Psoas muscle (tissue), 8 donors: ENCODE results near the gene NCCRP1. TPM values are rescaled to one million over a fixed set of nuclear protein-coding genes. Genes with fewer than 3 reads are reported as not detected.

ENCODE experiments used
- ATAC-seq, 4 donors: fragments of 200-7000 bp; cut with Tn5 transposase; one replicate each; pipeline ENCODE4 v1.9.1; 2020; ENCODE audit warnings: moderate library complexity in 3 of 4, mild to moderate bottlenecking in 2 of 4
- DNase-seq, 2 donors: peaks; one replicate each; pipeline ENCODE4 v3.0.0-alpha.2; 2020
- H3K27ac ChIP-seq: fragments of 200-600 bp; one replicate; pipeline ENCODE4 v1.8.0; 2022
- H3K27me3 ChIP-seq, 3 donors: fragments of 200-600 bp in 1 of 3; one replicate each; pipeline versions ENCODE4 v1.6.1 to v1.8.0; 2013 to 2022; ENCODE audit warnings: low read length in 2 of 3, mild to moderate bottlenecking in 2 of 3, moderate library complexity in 1 of 3; ENCODE audit not compliant: insufficient read depth in 3 of 3
- H3K36me3 ChIP-seq, 2 donors: fragments of 200-600 bp in 1 of 2; one replicate each; pipeline versions ENCODE4 v1.6.1 to v1.8.0; 2013 to 2022; ENCODE audit warnings: low read depth in 1 of 2, mild to moderate bottlenecking in 1 of 2, moderate library complexity in 1 of 2; ENCODE audit not compliant: insufficient read depth in 1 of 2
- H3K4me1 ChIP-seq: fragments of 200-600 bp; one replicate; pipeline ENCODE4 v1.8.0; 2022
- H3K4me3 ChIP-seq: fragments of 200-600 bp; one replicate; pipeline ENCODE4 v1.8.0; 2022; ENCODE audit warnings: mild to moderate bottlenecking
- H3K9me3 ChIP-seq: fragments of 200-600 bp; one replicate; pipeline ENCODE4 v1.8.0; 2022
- WGBS, 3 donors: extraction: QIAGEN DNeasy Blood & Tissue Kit; methylation state at CpG; one replicate each; pipeline versions ENCODE4 v1.1.6 to v1.1.7; 2013; 5-methylcytosine and 5-hydroxymethylcytosine counted together
- intact Hi-C, 2 donors: fragments of 100-400 bp; cut with DNase I; formaldehyde crosslinking; loops; one replicate each; pipeline versions ENCODE4 v1.11.0 to v1.14.2; 2022
- polyA plus RNA-seq, 3 donors: library from polyadenylated mRNA; stranded (reverse); fragments of 200-250 nt; gene quantifications; one replicate each; pipeline ENCODE4 v1.2.3, GENCODE V29; 2013
- total RNA-seq, 4 donors: library from RNA; stranded (reverse); fragmentation: NEBNext Ultra II Directional in 2 of 4; extraction: Animal tissue kit (Norgen Biotek cat#: 25700) in 2 of 4; gene quantifications; one replicate each; pipeline versions ENCODE4 v1.2.1 to v1.2.4, GENCODE V29; 2021 to 2023
- TF ChIP-seq, protein P1 (sequence below): fragments of 200-600 bp; IDR thresholded peaks from one replicate; pipeline ENCODE4 v1.8.0; 2022; ENCODE audit warnings: antibody characterized with exemption
- donor health status: healthy with polysubstance abuse.
- donor health status: DM: no; HTN: no; CAD: no; lungs with moderate emphysema.
- donor health status: Bipolar disorder and iron deficiency.
- donor health status: healthy.
- donor health status: DM: yes; HTN: yes; CAD: no.
- donor health status: DM: no; HTN: no; CAD: no.
- donor health status: DM: no; HTN: no; CAD: no.
- donor health status: DM: yes; HTN: yes; CAD: no.

NCCRP1 gene
- total and polyA plus RNA-seq, 7 donors = 0.13 TPM; not detected in 5

DNA sequence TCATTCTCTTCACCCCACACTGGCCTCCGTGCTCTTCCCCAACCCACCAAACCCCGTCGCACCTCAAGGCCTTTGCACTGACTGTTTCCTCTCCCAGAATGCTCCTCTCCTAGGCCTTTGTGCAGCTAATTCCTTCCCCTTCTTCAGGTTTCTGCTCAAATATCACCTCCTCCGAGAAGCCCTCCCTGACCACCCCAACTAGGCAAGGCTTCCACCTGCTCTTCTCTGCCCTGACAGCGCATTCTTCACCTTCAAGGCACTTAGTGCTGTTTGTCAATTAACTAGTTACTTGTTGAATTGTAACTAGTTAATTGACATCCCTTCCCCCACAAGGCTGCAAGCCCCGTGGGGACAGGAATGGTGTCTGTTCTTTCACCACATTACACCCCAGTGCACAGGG is 7.8 kb upstream of the NCCRP1 start:
- Histone ChIP-seq H3K9me3 (no peaks in the 10 kb centered on the region), H3K27me3 (peaks cover 0 to 17% (median 4%) of the 10 kb centered on the region in 3 donors), H3K27ac (no peak overlapping the region), H3K36me3 (no peaks in the 10 kb centered on the region), H3K4me3 (no peak overlapping the region), H3K4me1 (no peaks in the 10 kb centered on the region)
- ATAC-seq (no peak), DNase-seq (no peak)
- 58 to 77% (median 63%) methylated on average over 6 of the region's 6 CpGs for WGBS, 3 donors
- TF ChIP-seq, protein P1, sequence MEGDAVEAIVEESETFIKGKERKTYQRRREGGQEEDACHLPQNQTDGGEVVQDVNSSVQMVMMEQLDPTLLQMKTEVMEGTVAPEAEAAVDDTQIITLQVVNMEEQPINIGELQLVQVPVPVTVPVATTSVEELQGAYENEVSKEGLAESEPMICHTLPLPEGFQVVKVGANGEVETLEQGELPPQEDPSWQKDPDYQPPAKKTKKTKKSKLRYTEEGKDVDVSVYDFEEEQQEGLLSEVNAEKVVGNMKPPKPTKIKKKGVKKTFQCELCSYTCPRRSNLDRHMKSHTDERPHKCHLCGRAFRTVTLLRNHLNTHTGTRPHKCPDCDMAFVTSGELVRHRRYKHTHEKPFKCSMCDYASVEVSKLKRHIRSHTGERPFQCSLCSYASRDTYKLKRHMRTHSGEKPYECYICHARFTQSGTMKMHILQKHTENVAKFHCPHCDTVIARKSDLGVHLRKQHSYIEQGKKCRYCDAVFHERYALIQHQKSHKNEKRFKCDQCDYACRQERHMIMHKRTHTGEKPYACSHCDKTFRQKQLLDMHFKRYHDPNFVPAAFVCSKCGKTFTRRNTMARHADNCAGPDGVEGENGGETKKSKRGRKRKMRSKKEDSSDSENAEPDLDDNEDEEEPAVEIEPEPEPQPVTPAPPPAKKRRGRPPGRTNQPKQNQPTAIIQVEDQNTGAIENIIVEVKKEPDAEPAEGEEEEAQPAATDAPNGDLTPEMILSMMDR = no peak
- intact Hi-C loops = loop anchor here in 1 of 2 donors (5.0 kb wide), 1 partner anchor 67 kb away; no protein-coding TSS in a partner anchor

DNA sequence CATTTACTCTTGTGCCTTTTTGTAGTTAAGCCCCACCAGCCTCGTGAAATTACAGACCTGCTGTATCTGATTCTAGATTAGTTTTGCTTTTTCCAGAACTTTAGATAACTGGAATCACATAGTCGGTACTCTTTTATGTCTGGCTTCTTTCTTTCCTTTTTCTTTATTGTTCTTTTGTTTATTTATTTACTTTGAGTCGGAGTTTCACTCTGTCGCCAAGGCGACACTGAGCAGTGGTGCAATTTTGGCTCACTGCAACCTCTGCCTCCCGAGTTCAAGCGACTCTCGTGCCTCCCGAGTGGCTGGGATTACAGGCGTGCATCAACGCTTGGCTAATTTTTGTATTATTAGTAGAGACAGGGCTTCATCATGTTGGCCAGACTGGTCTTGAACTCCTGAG is 6.0 kb upstream of the NCCRP1 start:
- WGBS, 3 donors = 24 to 28% (median 25%) methylated on average over 11 of the region's 11 CpGs
- no peak overlapping the region for H3K4me3 ChIP-seq
- H3K27me3 ChIP-seq = peaks cover 0 to 23% (median 5%) of the 10 kb centered on the region in 3 donors
- intact Hi-C loops = no loop called here
- ATAC-seq = no peak
- TF ChIP-seq, protein P1 = no peak
- no peak for DNase-seq
- no peak overlapping the region for H3K27ac ChIP-seq
- H3K9me3 ChIP-seq = no peaks in the 10 kb centered on the region
- H3K36me3 ChIP-seq = no peaks in the 10 kb centered on the region
- no peaks in the 10 kb centered on the region for H3K4me1 ChIP-seq

DNA sequence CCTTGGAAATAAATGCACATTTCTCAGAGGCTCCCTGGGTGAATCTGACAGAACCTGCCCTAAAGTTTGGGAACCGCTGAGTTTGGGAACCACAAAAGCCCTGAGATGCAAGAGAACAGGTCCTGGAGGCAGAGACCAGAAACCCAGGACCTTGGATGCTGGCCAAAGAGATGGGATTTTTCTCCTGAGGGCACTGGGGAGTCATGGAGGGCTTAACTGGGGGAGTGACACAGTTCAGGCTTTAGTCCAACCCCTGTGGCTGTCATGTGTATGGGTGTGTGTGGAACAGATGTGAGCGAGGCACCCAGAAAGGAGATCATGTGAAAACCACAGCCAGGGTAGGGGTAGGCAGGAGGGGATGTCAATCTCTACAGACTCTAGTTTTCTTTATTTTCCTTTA is 3.9 kb upstream of the NCCRP1 start:
- ATAC-seq (no peak), DNase-seq (no peak)
- TF ChIP-seq, protein P1 = no peak
- Histone ChIP-seq H3K27me3 (peaks cover 0 to 43% (median 18%) of the 10 kb centered on the region in 3 donors), H3K27ac (no peak overlapping the region), H3K4me1 (no peaks in the 10 kb centered on the region), H3K36me3 (no peaks in the 10 kb centered on the region), H3K4me3 (no peak overlapping the region), H3K9me3 (no peaks in the 10 kb centered on the region)
- WGBS, 3 donors = 72 to 77% (median 72%) methylated on average over 2 of the region's 2 CpGs
- intact Hi-C loops = no loop called here

DNA sequence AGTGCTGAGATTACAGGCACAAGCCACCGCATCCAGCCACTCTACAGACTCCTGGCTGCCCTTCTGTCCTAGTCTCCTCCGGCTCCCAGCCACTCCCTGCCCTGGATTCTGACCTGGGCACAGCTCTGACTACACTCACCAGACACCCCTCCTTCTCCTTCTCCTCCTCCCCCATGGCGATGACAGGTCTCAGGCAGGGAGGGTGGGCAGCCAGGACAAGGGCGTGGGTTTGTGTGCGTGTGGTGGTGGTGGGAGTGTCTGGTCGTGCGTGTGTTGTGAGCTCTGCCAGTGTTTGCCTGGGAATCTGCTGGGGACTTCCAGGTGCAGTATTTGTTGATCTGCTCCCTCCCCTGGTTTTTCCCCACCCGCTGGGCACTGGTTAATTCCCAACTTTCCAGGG is 3.0 kb upstream of the NCCRP1 start:
- no peak overlapping the region for H3K4me3 ChIP-seq
- H3K4me1 ChIP-seq = no peaks in the 10 kb centered on the region
- H3K9me3 ChIP-seq = no peaks in the 10 kb centered on the region
- peaks cover 0 to 44% (median 19%) of the 10 kb centered on the region in 3 donors for H3K27me3 ChIP-seq
- intact Hi-C loops = no loop called here
- TF ChIP-seq, protein P1 = no peak
- H3K36me3 ChIP-seq = no peaks in the 10 kb centered on the region
- no peak for DNase-seq
- WGBS, 3 donors = 33 to 43% (median 38%) methylated on average over 8 of the region's 8 CpGs
- no peak overlapping the region for H3K27ac ChIP-seq
- ATAC-seq = no peak

DNA sequence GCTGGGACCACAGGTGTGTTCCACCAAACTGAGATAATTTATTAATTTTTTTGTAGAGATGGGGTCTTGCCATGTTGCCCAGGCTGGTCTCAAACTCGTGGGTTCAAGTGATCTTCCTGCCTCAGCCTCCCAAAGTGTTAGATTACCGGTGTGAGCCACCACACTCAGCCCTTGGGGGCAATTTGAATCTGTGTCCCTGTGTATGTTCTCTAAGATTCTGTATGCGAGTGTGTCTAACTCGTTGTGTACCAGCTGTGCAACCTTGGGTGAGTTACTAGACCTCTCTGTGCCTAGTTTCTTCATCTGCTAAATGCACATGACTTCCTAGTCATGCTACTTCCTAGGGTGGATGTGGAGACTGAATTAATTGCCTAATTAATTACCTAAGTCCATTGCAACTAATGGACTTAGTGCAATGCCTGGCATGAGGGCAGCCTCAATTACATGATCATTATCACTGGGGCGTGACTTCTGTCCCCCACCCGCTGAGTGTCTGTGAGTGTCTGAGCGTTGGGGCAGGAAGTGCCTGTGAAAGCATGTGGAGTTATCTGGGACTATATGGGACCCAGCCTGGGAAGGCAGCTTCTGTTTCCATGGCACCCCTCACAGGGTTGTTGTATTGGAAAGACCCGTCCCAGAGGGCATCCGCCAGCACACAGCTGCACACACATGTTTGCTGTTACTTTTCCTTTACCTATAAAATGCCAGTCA is 1.8 kb upstream of the NCCRP1 start:
- H3K36me3 ChIP-seq = no peaks in the 10 kb centered on the region
- intact Hi-C loops = no loop called here
- peaks cover 0 to 52% (median 23%) of the 10 kb centered on the region in 3 donors for H3K27me3 ChIP-seq
- H3K4me1 ChIP-seq = no peaks in the 10 kb centered on the region
- H3K27ac ChIP-seq = no peak overlapping the region
- H3K4me3 ChIP-seq = no peak overlapping the region
- no peaks in the 10 kb centered on the region for H3K9me3 ChIP-seq
- TF ChIP-seq, protein P1 = no peak
- ATAC-seq (no peak), DNase-seq (no peak)
- WGBS, 3 donors = 40 to 43% (median 41%) methylated on average over 9 of the region's 9 CpGs
